ENCODE data around the gene PRR30. TPM values are rescaled to one million over a fixed set of nuclear protein-coding genes. Genes with fewer than 3 reads are reported as not detected.
"Not testable (repeated sequence)": the region's sequence is repeated elsewhere in the genome, so short reads cannot be mapped to it uniquely, and the experiment has no call there.

Gene PRR30
- not detected for total RNA-seq

DNA sequence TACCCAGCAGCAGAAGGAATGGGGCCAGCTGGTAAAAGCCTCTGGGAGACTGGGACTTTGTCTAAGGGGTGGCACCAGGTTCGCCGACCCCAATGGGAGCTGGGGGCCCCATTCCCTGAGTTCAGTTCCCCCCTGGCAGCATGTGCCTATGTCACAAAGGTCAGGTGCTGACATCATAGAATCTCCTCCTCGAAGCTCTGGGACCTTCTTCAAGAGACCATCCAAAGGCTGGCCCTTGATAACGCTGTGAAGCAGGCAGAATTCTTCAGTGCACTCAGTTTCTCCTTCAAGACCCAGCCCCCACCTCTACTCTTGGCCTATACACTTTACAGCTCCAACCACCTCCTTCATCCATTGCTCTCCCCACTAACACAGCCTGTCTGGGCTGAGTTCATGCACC, at the start of gene PRR30:
PRR30 (minus strand) TSS at position 101 of the 400 bp plus-strand sequence. CDS start 1,081 bp downstream, outside the sequence.
- no peak for DNase-seq

DNA sequence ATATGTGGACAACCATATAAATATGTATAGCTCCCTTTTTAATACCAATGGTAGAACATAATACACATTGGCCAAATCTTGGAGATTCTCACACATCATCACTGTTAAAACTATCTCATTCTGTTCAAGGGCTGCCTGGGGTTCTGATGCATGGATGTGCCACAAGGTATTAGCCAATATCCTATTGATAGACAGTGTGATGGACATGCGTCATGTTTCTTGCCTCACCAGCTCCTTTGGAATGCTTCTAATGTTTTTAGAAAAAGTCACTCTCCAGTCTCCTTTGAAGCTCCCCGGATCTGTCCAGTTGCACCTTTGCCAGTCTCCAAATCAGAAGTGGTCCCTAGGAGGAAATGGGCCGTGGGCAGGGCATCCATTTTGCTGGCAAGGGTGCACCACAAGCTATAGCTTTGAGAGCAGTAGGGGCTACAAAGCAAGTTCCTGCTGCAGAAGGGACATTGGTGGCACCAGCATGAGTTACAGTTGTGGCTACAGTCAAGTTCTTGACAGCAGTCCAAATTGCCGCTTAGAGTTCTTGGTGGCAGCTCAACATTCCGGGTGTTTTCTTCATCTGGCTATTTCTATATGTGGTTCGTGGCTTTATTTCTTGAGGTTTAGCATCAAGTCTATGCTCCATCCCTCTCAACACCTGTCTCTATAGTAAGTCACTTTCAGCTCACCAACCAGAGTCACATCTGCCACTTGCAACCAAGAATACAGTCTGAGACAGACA, 47.6 kb upstream of the PRR30 start:
- DNase-seq, result no peak

DNA sequence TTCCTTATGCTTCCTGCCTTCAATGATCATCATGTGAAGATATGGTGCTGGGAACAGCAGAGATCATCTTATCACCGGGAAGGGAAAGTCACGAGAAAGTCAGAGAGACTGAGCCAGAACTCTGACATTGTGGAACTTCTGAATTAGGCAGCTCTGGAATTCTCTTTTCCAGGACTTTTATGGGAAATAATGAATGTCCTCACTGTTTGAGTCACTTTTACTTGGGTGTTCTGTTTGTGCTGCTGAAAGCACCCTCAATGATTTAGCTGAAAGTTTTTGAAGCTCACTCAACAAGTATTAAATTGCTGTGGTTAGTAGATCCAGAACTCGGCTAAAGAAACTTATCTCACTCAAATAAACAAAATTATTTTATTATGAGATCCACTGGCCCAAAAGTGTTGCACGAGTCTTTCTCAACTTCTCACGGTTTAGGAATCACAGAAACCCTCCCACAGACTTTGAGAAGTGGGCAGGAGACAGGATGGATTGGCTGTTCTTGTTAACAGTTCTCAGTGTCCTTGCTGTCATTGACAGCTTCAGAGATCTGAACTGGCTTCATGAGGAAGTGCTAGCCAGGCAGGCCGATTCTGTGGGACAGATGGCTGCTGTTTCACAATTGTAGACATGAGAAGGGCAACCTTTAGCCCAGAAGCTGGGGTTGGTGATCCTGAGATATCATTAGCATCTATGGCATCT, 46.3 kb upstream of the PRR30 start:
- no peak for DNase-seq

DNA sequence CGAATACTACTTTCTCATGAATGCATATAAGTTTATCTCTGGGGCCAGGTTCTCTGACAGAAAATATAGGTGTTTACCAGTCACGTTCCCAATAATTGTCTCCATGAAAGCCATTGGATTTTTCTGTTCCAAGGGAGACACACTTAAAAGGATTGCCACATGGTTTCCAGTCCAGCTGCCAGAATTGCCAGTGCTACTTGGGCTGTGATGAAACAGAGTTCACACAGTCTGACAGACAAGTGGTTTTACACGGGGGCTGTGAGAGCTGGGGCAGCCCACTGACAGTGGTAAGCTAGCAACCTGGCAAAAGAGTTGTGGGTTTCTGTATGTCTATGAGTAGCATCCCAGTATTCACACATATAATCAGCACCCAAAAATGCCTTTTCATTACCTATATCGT, 44.9 kb upstream of the PRR30 start:
- no peak for DNase-seq

GRCh38 chr2:27182346-27182745, 43.1 kb upstream of the PRR30 start:
- no peak for DNase-seq

DNA sequence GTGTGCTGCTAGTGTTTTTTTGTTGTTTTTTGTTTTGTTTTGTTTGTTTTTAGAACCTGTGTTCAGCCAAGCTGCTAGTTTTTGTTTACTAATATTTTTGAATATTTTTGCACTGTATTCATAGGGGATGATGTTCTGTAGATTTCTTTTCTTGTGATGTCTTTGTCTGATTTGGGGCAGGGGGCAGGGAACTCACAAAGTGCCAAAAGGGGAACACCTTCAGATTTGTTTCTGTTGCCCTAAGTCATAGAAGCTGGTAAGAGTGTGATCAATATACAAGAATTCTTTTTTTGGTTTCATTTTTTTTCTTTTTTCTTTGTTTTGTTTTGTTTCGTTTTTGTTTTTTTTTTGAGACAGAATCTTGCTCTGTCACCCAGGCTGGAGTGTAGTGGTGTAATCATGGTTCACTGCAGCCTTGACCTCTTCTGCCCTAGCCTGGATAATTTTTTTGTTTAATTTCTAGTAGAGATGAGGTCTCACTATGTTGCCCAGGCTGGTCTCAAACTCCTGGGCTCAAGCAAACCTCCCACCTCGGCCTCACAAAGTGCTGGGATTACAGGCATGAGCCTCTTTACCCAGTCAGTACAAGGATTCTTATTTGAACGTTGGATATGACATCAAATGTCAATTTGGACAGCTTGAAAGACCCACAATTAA, 40.3 kb upstream of the PRR30 start:
- DNase-seq, result no peak

GRCh38 chr2:27178469-27178868, 39.3 kb upstream of the PRR30 start:
- DNase-seq, result no peak

DNA sequence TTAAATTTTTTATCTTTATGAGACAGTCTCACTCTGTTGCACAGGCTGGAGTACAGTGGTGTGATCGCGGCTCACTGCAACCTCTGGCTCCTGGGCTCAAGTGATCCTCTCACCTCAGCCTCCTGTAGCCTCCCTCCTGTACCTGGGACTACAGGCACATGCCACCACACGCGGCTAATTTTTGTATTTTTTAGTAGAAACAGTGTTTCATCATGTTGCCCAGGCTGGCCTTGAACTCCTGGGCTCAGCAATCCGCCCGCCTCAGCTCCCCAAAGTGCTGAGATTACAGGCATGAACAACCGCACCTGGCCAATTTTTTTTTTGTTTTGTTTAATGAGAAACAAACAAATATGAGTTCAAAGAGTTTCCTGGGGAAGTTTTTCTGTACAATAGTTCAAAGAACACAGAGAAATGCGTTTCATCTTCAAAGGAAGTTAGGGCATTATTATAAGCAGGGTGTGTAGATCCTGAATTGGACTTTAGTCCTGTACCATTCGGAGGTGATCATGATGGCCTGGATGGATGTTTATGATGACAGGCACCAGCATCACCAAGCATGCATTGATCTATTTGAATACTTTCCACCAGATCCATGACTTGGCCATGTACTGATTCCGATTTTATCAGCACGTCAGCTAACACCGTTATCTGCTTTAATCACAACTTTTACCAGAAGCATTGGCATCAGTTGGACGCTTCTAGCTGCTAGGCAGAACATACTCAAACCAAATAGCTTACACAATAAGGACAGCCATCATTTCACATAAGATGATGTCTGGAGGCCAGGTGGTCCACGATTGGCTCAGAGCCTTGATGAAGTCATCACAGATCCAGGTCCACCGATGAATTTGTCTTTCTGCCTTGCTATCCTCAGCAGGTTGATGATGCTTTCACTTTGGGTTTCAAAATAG, 38.5 kb upstream of the PRR30 start:
- DNase-seq, result no peak

GRCh38 chr2:27175781-27176180, 36.6 kb upstream of the PRR30 start:
- not testable (repeated sequence) for DNase-seq

GRCh38 chr2:27175330-27175729, 36.1 kb upstream of the PRR30 start:
- no peak for DNase-seq

DNA sequence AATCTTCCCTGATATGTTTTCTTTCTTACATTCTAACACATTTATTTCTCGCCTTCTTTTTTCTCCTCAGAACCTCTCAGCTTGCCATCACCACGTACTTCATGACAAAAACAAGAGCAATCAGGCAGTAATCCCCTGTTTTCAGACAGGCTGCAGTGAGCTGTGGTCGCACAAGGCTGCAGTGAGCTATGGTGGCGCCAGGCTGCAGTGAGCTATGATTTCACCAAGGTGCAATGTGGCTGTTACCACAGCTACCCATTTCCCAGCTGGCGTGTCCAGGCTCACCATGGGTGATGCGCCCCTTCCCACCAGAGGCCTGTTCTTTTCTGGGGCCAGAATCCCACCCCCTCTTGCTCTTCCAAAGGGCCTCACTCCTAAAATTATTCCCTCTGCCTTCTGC, 35.4 kb upstream of the PRR30 start:
- DNase-seq, result no peak

DNA sequence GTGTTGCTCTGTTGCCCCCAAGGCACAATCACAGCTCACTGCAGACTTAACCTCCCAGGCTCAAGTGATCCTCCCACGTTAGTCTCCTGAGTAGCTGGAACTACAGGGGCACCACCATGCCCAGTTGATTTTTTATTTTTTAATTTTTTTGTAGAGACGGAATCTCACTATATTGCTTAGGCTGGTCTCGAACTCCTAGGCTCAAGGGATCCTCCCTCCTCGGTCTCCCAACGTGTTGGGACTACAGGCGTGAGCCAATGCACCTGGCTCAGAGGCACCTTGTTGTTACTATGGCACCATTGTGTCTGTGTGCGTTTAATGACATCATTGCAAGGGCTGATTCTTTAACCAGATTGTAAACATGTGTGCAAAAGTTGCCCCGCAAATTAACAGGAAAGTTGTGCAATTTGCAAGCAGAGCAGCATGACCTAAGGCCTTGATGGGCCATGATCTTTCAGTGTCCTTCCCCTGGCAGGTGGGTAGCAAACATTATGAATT, 32.2 kb upstream of the PRR30 start:
- DNase-seq, result no peak

GRCh38 chr2:27170581-27171337, 31.5 kb upstream of the PRR30 start:
- no peak for DNase-seq

DNA sequence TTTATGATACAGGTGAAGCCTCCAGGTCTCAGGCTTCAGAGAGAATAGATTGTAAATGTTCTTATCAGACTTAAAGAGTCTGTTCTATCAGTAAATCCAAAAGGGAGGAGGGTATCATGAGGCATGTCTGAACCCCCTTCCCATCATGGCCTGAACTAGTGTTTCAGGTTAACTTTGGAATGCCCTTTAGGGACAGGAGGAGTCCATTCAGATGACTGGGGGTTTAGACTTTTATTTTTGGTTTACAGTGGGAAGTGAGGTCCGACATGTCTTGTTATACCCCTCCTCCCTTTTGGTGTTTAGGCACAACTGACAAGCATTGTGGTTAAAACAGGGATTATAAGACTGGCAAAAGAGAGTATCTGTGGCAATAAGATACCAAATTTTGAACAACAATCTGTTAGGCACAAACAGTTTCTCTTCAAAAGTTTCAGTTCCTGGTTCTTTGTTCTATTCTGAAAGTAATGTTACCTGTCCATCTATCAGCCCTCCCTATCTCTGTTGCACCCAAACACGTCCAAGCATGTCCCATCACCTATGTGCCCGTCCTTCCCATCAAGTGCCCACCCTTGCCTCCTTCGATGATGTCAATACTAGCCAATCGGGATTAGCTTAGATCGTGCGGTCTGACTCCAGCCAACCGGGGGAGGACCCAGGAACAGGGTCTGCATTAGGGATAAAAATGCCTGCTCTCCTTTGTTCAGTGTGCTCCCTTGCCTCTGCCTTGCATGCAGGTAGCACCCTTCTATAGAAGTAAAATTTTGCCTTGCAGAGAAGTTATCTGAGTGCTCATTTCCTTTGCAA, 26.0 kb upstream of the PRR30 start:
- DNase-seq, result no peak

DNA sequence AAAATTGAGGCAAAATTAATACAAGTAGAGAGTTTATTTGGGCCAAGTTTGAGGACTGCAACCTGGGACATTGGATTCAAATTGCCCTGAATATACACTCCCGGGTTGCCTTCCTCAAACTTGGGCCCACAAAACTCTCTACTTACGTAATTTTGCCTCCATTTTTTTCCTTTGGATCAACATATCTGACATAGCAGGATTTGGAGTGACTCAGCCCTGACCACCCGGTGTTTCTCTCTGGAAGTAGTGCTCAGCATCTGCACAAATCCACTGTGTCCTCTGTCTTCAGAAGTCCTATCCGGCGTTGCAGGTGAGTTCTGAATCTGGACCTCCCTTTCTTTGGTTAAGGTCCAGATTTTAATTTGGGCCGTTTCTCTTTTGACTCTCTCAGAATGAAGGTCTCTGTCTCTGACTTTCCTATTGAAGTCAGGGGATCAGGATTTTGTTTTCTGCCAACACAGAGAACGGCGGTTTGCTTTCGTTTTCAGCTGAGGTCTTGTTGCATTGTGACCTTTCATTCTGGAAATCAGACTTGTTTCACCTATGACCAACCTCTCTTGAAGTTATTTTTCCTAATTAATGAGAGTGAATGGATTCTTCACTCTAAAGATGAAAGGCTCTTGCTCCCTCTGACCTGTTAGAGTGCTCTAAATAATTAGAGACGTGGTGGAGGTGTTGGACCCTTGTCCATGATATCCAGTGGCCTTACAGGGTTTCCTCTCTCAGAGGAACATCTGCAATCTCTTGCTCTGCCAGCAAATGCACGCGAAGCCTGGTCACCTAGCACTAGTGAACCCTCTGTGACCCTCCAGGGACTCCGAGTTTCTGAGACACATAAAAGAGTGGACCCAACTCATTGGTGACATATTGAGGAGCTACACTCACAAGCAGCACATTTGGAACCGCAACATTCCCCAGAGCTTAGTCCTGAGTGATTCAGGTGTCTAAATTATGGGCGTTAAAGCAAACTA, 23.2 kb upstream of the PRR30 start:
- DNase-seq, result no peak

GRCh38 chr2:27160191-27160590, 21.0 kb upstream of the PRR30 start:
- DNase-seq, result no peak

DNA sequence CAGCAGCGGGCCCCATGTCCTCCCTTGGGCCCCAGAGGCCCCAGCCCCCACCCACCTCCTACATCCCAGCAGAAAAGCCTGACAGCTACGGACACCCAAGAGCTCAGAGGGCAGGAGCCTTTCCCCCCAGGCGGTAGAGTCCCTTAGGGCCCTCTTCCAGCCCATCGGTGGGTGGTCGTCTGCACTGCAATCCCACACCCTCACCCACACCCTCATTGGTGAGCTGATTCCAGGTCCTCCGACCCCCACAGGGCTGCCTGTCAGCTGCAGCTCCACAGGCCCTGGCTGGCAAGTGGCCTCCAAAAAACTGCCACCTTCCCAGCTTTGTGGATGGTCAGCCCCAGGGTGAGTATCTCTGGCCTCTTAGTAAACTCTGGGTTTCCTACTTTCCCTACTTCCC, 20.1 kb upstream of the PRR30 start:
- no peak for DNase-seq

- no peak for DNase-seq
Observed at GRCh38 chr2:27158468-27158867, 19.3 kb upstream of the PRR30 start.

- no peak for DNase-seq
Observed at GRCh38 chr2:27155069-27155520, 15.9 kb upstream of the PRR30 start.

Measured in skin of body (tissue), 2 donors.